ENCODE measurements around the gene ECHS1. TPM values are rescaled to one million over a fixed set of nuclear protein-coding genes. Genes with fewer than 3 reads are reported as not detected.

Gene ECHS1
- total RNA-seq, 1 donor from 2014 or later: 44.8 TPM

- FAIRE-seq (no peak), DNase-seq (ENCODE audit: low read depth) (no peak)
- no peak for TF ChIP-seq CTCF (IDR thresholded peaks at IDR 0.05; ENCODE audit: insufficient read depth, low read length, severe bottlenecking)
- H3K27me3 ChIP-seq (ENCODE audit: control insufficient read depth, insufficient read depth, low read length): no peaks in the 10 kb centered on the region
- peaks cover 29% of the 10 kb centered on the region for H3K36me3 ChIP-seq (ENCODE audit: control insufficient read depth, insufficient read depth, low read length)
- no peak overlapping the region for H3K4me3 ChIP-seq (ENCODE audit: low read depth, low read length)
These were observed 28.3 kb upstream of the ECHS1 start for GRCh38 chr10:133401500-133401899.

GRCh38 chr10:133400624-133401424 is 27.7 kb upstream of the ECHS1 start:
- no peak for TF ChIP-seq CTCF (IDR thresholded peaks at IDR 0.05; ENCODE audit: insufficient read depth, low read length, severe bottlenecking)
- no peak for FAIRE-seq
- no peak overlapping the region for H3K4me3 ChIP-seq (ENCODE audit: low read depth, low read length)
- H3K27me3 ChIP-seq (ENCODE audit: control insufficient read depth, insufficient read depth, low read length): no peaks in the 10 kb centered on the region
- DNase-seq (ENCODE audit: low read depth): no peak
- H3K36me3 ChIP-seq (ENCODE audit: control insufficient read depth, insufficient read depth, low read length): peaks cover 33% of the 10 kb centered on the region

GRCh38 chr10:133399123-133399601 is 26.0 kb upstream of the ECHS1 start:
- Histone ChIP-seq H3K27me3 (ENCODE audit: control insufficient read depth, insufficient read depth, low read length) (no peaks in the 10 kb centered on the region), H3K36me3 (ENCODE audit: control insufficient read depth, insufficient read depth, low read length) (peaks cover 33% of the 10 kb centered on the region), H3K4me3 (ENCODE audit: low read depth, low read length) (no peak overlapping the region)
- FAIRE-seq (no peak), DNase-seq (ENCODE audit: low read depth) (no peak)
- no peak for TF ChIP-seq CTCF (IDR thresholded peaks at IDR 0.05; ENCODE audit: insufficient read depth, low read length, severe bottlenecking)

GRCh38 chr10:133397938-133398337 is 24.8 kb upstream of the ECHS1 start:
- TF ChIP-seq CTCF (IDR thresholded peaks at IDR 0.05; ENCODE audit: insufficient read depth, low read length, severe bottlenecking): no peak
- FAIRE-seq: no peak
- Histone ChIP-seq H3K27me3 (ENCODE audit: control insufficient read depth, insufficient read depth, low read length) (no peaks in the 10 kb centered on the region), H3K4me3 (ENCODE audit: low read depth, low read length) (no peak overlapping the region), H3K36me3 (ENCODE audit: control insufficient read depth, insufficient read depth, low read length) (peaks cover 30% of the 10 kb centered on the region)
- peak; percentile 71 for DNase-seq (ENCODE audit: low read depth)

- FAIRE-seq (no peak), DNase-seq (ENCODE audit: low read depth) (peak; percentile 27)
- no peaks in the 10 kb centered on the region for H3K27me3 ChIP-seq (ENCODE audit: control insufficient read depth, insufficient read depth, low read length)
- no peak overlapping the region for H3K4me3 ChIP-seq (ENCODE audit: low read depth, low read length)
- H3K36me3 ChIP-seq (ENCODE audit: control insufficient read depth, insufficient read depth, low read length): peaks cover 22% of the 10 kb centered on the region
- no peak for TF ChIP-seq CTCF (IDR thresholded peaks at IDR 0.05; ENCODE audit: insufficient read depth, low read length, severe bottlenecking)
These were observed 23.0 kb upstream of the ECHS1 start for GRCh38 chr10:133396035-133396624.

Data from bronchial epithelial cell (primary cell).